Sigmoid colon (tissue), 7 donors: ENCODE data around the gene ZNF185. TPM values are rescaled to one million over a fixed set of nuclear protein-coding genes. Genes with fewer than 3 reads are reported as not detected.

ENCODE experiments used
- DNase-seq: peaks from one replicate; pipeline ENCODE4 v3.0.0-alpha.2; 2019
- H3K27ac ChIP-seq, 4 donors: fragments of 200-600 bp; sonication (generic); one replicate each; pipeline ENCODE4 v1.5.1; 2016 to 2019; ENCODE audit warnings: mild to moderate bottlenecking in 1 of 4
- H3K27me3 ChIP-seq, 3 donors: fragments of 200-600 bp; sonication (generic); one replicate each; pipeline ENCODE4 v1.5.1; 2019; ENCODE audit warnings: mild to moderate bottlenecking in 1 of 3
- H3K36me3 ChIP-seq, 4 donors: fragments of 200-600 bp; sonication (generic); one replicate each; pipeline ENCODE4 v1.5.1; 2016 to 2019
- H3K4me1 ChIP-seq, 4 donors: fragments of 200-600 bp; sonication (generic); one replicate each; pipeline ENCODE4 v1.5.1; 2017 to 2019
- H3K4me3 ChIP-seq, 4 donors: fragments of 200-600 bp; sonication (generic); one replicate each; pipeline ENCODE4 v1.5.1; 2017 to 2019; ENCODE audit warnings: mild to moderate bottlenecking in 2 of 4, moderate library complexity in 1 of 4
- H3K9me3 ChIP-seq, 4 donors: fragments of 200-600 bp in 3 of 4; sonication (generic) in 3 of 4; one replicate each; pipeline versions ENCODE4 v1.5.1 to v1.6.1; 2013 to 2019
- EP300 ChIP-seq, 4 donors: sonication (generic); formaldehyde crosslinking; IDR thresholded peaks; one replicate each; pipeline ENCODE4 v1.6.1; 2017; ENCODE audit warnings: antibody characterized with exemption in 4 of 4
- POLR2A ChIP-seq, 2 donors: fragments of 450-650 bp; IDR thresholded peaks; one replicate each; pipeline ENCODE4 v1.6.1; 2016; ENCODE audit warnings: antibody characterized with exemption in 2 of 2, mild to moderate bottlenecking in 2 of 2, moderate library complexity in 2 of 2
- POLR2AphosphoS5 ChIP-seq, 4 donors: sonication (generic); formaldehyde crosslinking; IDR thresholded peaks; one replicate each; pipeline ENCODE4 v1.6.1; 2017; ENCODE audit warnings: antibody characterized with exemption in 4 of 4
- WGBS, 2 donors: extraction: QIAGEN DNeasy Blood & Tissue Kit; methylation state at CpG; one replicate each; pipeline ENCODE4 v1.1.7; 2013; 5-methylcytosine and 5-hydroxymethylcytosine counted together
- intact Hi-C: fragments of 100-400 bp; cut with DNase I; formaldehyde crosslinking; loops from one replicate; pipeline ENCODE4 v1.15.1; 2023
- polyA plus RNA-seq, 3 donors: library from polyadenylated mRNA; stranded (reverse); fragments of 200-250 nt; gene quantifications; one replicate each; pipeline ENCODE4 v1.2.3, GENCODE V29; 2013
- total RNA-seq, 4 donors: library from RNA; depleted of rRNA; stranded (reverse); fragments of >200 nt; gene quantifications; one replicate each; pipeline ENCODE4 v1.1.0, GENCODE V29; 2016
- TF ChIP-seq, protein P1 (sequence below), 4 experiments: fragments of 450-650 bp in 3 of 4; fragments of 200-600 bp in 1 of 4; IDR thresholded peaks; one replicate each; pipeline ENCODE4 v1.5.1; 2016 to 2019; ENCODE audit warnings: antibody characterized with exemption in 4 of 4, mild to moderate bottlenecking in 3 of 4, moderate library complexity in 2 of 4
- donor health status: healthy with polysubstance abuse.
- donor health status: Bipolar disorder and iron deficiency.
- donor health status: healthy.

Gene ZNF185
- total and polyA plus RNA-seq, 7 donors = 0.55 to 4.2 (median 2.3) TPM

GRCh38 chrX:152895724-152896420, 2.0 kb upstream of the ZNF185 start:
- no peaks in the 10 kb centered on the region for H3K36me3 ChIP-seq
- no peaks in the 10 kb centered on the region for H3K4me1 ChIP-seq
- no peak overlapping the region for H3K4me3 ChIP-seq
- intact Hi-C loops = no loop called here
- TF ChIP-seq POLR2AphosphoS5 (IDR thresholded peaks at IDR 0.05) (no peak), POLR2A (IDR thresholded peaks at IDR 0.05) (no peak), EP300 (IDR thresholded peaks at IDR 0.05) (no peak)
- TF ChIP-seq, protein P1, sequence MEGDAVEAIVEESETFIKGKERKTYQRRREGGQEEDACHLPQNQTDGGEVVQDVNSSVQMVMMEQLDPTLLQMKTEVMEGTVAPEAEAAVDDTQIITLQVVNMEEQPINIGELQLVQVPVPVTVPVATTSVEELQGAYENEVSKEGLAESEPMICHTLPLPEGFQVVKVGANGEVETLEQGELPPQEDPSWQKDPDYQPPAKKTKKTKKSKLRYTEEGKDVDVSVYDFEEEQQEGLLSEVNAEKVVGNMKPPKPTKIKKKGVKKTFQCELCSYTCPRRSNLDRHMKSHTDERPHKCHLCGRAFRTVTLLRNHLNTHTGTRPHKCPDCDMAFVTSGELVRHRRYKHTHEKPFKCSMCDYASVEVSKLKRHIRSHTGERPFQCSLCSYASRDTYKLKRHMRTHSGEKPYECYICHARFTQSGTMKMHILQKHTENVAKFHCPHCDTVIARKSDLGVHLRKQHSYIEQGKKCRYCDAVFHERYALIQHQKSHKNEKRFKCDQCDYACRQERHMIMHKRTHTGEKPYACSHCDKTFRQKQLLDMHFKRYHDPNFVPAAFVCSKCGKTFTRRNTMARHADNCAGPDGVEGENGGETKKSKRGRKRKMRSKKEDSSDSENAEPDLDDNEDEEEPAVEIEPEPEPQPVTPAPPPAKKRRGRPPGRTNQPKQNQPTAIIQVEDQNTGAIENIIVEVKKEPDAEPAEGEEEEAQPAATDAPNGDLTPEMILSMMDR (IDR thresholded peaks at IDR 0.05) = no peak
- H3K27me3 ChIP-seq = peaks cover 0 to 15% (median 0%) of the 10 kb centered on the region in 3 donors
- H3K9me3 ChIP-seq = no peaks in the 10 kb centered on the region
- WGBS, 2 donors = 30 to 79% methylated on average over 8 of the region's 8 CpGs
- no peak for DNase-seq
- no peak overlapping the region for H3K27ac ChIP-seq

DNA sequence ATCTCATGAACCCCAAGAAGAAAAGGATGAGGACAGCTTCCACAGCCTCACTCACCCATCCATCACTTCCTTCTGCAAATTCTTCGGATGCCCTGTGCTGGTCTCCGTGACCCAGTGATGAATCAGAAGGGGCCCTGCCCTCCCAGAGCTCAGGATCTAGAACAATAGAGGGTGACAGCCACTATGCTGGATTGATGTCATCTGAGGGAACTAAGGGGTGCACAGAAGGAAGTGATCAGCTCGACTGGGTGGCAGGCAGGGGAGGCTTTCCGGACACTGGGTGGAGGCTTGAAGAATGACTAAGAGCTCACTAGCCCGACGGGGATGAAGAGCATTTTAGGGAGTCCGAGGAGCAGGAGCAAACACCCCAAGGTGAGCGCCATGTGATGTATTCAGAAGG, 1.4 kb upstream of the ZNF185 start:
- H3K27me3 ChIP-seq = peaks cover 0 to 15% (median 0%) of the 10 kb centered on the region in 3 donors
- H3K4me1 ChIP-seq = no peaks in the 10 kb centered on the region
- H3K9me3 ChIP-seq = no peaks in the 10 kb centered on the region
- intact Hi-C loops = no loop called here
- no peaks in the 10 kb centered on the region for H3K36me3 ChIP-seq
- DNase-seq = no peak
- WGBS, 2 donors = 72 to 81% methylated on average over 8 of the region's 8 CpGs
- TF ChIP-seq POLR2AphosphoS5 (IDR thresholded peaks at IDR 0.05) (no peak), POLR2A (IDR thresholded peaks at IDR 0.05) (no peak), EP300 (IDR thresholded peaks at IDR 0.05) (no peak)
- TF ChIP-seq, protein P1 (IDR thresholded peaks at IDR 0.05) = no peak
- no peak overlapping the region for H3K4me3 ChIP-seq
- no peak overlapping the region for H3K27ac ChIP-seq

DNA sequence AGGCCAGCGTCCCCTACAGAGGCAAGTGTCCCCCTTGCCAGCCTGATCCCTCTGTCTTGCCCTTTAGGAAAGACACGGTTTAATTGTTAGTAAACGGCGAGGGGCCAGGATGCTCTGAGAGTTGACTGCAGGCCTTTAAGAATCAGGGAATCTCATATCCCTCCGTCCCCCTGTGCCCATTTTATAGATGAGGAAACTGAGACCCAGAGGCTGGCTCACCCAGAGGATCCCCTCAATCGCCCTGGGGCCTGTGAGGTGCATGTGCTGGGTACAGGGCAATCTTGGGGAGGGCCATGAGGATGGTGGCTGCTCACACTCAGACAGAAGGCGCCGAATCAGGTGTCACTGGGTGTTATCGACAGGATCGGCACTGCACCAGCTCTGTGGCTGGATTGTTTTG, 575 bp downstream of the ZNF185 start:
- H3K36me3 ChIP-seq = no peaks in the 10 kb centered on the region
- peaks cover 0 to 15% (median 0%) of the 10 kb centered on the region in 3 donors for H3K27me3 ChIP-seq
- TF ChIP-seq POLR2AphosphoS5 (IDR thresholded peaks at IDR 0.05) = no peak
- no peak for TF ChIP-seq POLR2A (IDR thresholded peaks at IDR 0.05)
- TF ChIP-seq EP300 (IDR thresholded peaks at IDR 0.05) = no peak
- TF ChIP-seq, protein P1 (IDR thresholded peaks at IDR 0.05) = no peak
- no peak overlapping the region for H3K27ac ChIP-seq
- no peak for DNase-seq
- H3K9me3 ChIP-seq = no peaks in the 10 kb centered on the region
- 63 to 79% methylated on average over 10 of the region's 10 CpGs for WGBS, 2 donors
- no peaks in the 10 kb centered on the region for H3K4me1 ChIP-seq
- intact Hi-C loops = no loop called here
- H3K4me3 ChIP-seq = no peak overlapping the region

DNA sequence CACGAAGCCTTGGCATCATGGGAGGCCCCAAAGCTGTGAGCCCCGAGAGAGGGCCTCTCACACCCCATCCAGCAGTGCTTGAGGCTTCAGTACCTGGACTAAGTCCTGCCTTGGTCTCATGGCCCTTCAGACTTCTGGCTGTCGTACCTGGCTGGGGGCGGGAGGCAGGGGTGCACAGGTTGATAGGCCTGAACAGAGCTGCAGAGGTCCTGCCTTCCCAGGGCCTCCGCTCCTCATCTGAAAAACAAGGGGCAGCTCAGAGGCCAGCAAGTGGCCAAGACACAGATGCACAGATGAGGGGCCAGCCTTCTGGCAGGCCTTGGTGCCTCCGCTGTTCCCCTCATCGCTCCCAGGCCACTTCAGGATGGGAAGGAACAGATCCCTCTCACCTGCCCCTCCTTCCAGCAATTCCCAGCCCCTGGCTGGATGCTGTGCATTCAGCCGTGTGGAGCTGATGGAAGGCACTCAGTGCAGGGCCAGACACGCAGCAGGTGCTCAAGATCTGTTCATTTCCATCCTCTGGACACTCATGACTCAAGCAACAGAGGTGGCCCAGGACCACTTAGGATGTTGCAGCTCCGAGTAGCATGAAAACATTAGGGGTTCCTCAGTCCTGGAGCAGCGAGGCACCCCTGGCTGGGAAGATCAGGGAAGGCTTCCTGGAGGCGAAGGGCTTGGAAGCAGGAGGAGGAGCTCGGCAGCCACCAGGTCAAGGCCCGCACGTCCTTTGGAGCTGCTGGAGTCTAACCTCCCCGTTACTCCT, 1.4 kb downstream of the ZNF185 start:
- H3K4me1 ChIP-seq = no peaks in the 10 kb centered on the region
- H3K27me3 ChIP-seq = peaks cover 0 to 15% (median 0%) of the 10 kb centered on the region in 3 donors
- no peaks in the 10 kb centered on the region for H3K36me3 ChIP-seq
- no peak overlapping the region for H3K4me3 ChIP-seq
- WGBS, 2 donors = 91 to 92% methylated on average over 16 of the region's 16 CpGs
- no peaks in the 10 kb centered on the region for H3K9me3 ChIP-seq
- no peak for DNase-seq
- H3K27ac ChIP-seq = no peak overlapping the region
- intact Hi-C loops = no loop called here
- TF ChIP-seq, protein P1 (IDR thresholded peaks at IDR 0.05) = no peak
